GM15510 (cell line): ENCODE data around the gene TJP1.

Experiments
- POLR2A ChIP-seq: IDR thresholded peaks from 3 replicates; pipeline ENCODE4 v1.6.1; 2011; ENCODE audit warnings: borderline replicate concordance; ENCODE audit not compliant: insufficient read length; ENCODE audit errors: extremely low read depth

Gene TJP1

GRCh38 chr15:29852201-29852600 lies 29.9 kb upstream of the TJP1 start:
- no peak for TF ChIP-seq POLR2A

- no peak for TF ChIP-seq POLR2A
These were observed 27.4 kb upstream of the TJP1 start for GRCh38 chr15:29849716-29850115.

DNA sequence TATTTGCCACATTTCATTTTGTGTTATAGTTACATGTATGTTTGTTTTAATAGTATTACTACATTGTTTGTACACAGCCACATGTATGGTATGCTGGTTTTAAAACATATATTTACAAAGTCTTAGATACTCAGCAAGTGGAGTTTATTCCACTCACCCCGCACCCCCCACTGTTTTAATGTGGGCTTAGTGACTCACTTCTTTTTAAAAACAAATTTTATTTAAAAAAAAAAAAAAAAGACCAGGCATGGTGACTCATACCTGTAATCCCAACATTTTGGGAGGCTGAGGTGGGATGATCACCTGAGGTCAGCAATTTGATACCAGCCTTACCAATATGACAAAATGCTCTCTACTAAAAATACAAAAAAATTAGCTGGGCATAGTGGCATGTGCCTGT lies 26.9 kb upstream of the TJP1 start:
- TF ChIP-seq POLR2A, result no peak

- no peak for TF ChIP-seq POLR2A
These were observed 22.1 kb upstream of the TJP1 start for GRCh38 chr15:29844290-29844903.

- no peak for TF ChIP-seq POLR2A
These were observed 20.0 kb upstream of the TJP1 start for GRCh38 chr15:29842290-29842689.

- no peak for TF ChIP-seq POLR2A
These were observed 18.7 kb upstream of the TJP1 start for GRCh38 chr15:29840926-29841325.

GRCh38 chr15:29840054-29840453 lies 17.8 kb upstream of the TJP1 start:
- TF ChIP-seq POLR2A, result no peak

- no peak for TF ChIP-seq POLR2A
These were observed 16.2 kb upstream of the TJP1 start for GRCh38 chr15:29838352-29839010.

DNA sequence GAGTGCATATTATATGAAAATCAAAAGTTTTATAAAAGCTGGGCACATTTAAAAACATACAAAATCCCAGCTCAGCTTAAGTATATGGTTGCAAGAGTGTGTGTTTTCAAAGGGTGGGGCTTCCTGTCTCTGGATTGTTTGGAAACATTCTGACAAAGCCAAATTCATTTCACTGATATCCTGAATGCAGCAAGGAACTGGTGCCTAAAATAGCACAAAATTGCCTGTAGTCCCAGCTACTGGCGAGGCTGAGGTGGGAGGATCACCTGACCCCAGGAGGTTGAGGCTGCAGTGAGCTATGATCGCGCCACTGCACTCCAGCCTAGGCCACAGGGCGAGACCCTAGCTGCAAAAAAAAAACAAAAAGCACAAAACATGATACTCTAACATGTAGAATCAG lies 13.0 kb upstream of the TJP1 start:
- no peak for TF ChIP-seq POLR2A

GRCh38 chr15:29832709-29833108 lies 10.4 kb upstream of the TJP1 start:
- TF ChIP-seq POLR2A, result no peak

DNA sequence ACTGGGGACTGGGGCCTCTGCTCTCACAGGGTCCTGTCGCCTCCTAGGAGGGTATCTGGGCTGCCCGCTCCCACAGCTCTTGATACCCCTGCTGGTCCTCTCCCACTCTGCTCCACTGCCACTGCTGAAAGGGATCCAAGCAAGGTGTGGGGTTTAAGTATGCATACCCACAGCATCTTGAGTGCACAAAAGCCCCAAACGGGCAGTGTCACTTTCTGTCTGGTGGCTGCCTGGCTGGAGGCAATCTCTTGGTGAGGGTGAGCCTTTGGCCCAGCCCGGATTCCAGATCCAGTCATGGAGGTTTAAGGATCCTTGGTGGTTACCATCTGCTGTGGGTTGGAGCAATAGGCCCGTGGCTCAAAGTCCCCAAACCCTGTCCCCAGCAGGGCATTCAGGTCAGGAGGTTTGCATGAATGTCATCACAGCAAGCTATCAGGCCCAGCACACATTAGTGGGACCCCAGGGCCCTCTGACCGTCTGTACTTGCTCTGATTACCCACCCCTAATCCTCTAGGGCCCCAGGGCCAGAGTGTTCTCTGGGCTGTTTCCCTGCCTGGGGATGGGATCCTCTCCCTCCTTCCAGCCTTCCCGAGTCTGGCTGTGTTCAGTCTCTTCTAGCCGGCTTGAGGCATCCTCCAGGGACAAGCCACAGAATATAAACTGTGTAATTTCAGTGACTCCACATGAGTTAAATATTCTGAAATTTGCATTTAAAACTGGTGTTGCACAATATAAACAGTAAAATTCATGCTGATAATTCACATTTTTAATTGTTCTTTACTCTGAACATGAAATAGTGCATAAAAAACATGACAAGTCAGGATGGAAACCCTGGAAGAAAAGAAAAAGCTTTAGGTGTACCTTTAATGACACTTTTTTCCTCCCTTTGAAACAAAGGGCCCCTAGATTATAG lies 4.9 kb upstream of the TJP1 start:
- TF ChIP-seq POLR2A, result no peak

GRCh38 chr15:29825227-29825626 lies 3.0 kb upstream of the TJP1 start:
- TF ChIP-seq POLR2A, result no peak

DNA sequence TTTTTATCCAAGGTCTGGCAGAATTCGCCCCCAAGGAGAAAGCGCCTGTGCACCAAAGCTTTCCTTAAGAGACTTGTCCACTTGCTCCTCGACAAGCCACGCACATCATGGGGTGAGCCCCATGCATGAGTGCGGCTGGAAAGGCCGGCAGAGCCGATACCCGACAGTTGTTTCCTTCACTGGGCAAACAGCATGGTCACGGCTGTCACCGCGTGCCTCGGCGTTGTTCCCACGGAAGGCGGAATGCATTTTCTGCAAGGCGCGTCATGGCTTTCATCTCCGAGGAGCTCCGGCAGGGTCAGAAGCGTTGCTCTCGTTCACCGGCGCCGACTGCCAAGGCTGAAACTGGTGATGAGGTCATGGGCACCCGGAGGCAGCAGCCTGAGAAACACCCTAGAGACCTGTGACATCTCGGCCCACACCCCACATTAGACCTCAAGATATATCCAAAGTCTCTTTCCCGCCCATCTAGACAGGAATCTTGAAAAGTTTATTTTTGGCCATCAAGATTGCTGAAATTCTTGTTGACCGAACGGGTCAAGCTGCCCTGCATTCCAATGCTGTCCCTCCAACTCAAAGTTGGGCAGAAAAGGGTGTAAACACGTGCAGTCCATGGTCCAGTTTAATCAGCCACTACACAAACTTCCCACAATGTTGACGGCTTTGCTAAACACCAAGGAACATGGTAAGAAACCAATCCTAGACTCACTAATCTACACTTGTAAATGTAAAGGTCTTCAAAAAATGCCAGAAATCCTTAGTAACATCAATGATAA lies 604 bp upstream of the TJP1 start:
- TF ChIP-seq POLR2A, result no peak

DNA sequence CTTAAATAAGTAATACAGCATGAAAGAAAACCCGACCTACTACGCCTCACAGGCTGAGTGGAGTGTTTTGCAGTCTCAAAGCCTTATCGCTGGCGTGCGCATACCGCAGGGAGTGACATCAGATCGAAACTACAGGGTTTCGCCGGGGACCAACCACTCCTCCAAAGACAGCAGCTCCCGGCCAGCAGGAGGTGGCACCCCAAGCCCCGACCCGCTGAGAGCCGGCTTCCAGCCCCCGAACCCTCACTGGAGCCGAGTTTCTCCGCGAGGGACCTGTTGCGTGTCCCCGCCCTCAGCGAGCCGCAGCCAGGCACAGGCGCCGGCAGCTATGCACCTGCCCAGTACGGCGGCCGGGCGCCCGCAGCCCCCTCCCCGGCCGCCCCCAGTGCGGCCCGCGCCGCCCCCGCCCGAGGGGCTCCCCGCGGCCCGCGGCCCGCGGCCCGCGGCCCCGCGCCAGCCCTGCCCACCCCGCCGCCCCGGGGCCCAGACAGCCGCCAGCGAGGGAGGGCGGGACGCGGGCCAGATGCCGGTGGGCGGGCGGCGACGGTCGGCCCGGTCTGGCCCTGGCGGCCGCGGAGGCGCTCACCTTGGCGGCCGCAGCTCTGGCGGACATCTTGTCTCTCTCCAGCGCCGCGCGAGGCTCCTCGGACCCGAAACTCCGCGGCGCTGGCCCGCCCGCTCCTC lies 710 bp downstream of the TJP1 start:
- TF ChIP-seq POLR2A, result no peak
